ENCODE data around the gene TDRD10.
A peak's percentile ranks its signal among the peaks of the same experiment; 100 is the strongest.
"Not testable (repeated sequence)": the region's sequence is repeated elsewhere in the genome, so short reads cannot be mapped to it uniquely, and the experiment has no call there.

The TDRD10 gene

GRCh38 chr1:154479764-154480421 lies 22.1 kb upstream of the TDRD10 start:
- DNase-seq (ENCODE audit: low spot score), result peak; percentile 87

GRCh38 chr1:154481053-154481452 lies 21.0 kb upstream of the TDRD10 start:
- no peak for DNase-seq (ENCODE audit: low spot score)

- DNase-seq (ENCODE audit: low spot score), result no peak
These were observed 17.8 kb upstream of the TDRD10 start for GRCh38 chr1:154483941-154484803.

GRCh38 chr1:154485106-154485505 lies 16.9 kb upstream of the TDRD10 start:
- no peak for DNase-seq (ENCODE audit: low spot score)

- no peak for DNase-seq (ENCODE audit: low spot score)
These were observed 16.0 kb upstream of the TDRD10 start for GRCh38 chr1:154485910-154486496.

GRCh38 chr1:154486756-154487155 lies 15.3 kb upstream of the TDRD10 start:
- DNase-seq (ENCODE audit: low spot score), result not testable (repeated sequence)

GRCh38 chr1:154488922-154489321 lies 13.1 kb upstream of the TDRD10 start:
- DNase-seq (ENCODE audit: low spot score), result no peak

GRCh38 chr1:154489695-154490274 lies 12.2 kb upstream of the TDRD10 start:
- no peak for DNase-seq (ENCODE audit: low spot score)

GRCh38 chr1:154490317-154490716 lies 11.7 kb upstream of the TDRD10 start:
- no peak for DNase-seq (ENCODE audit: low spot score)

- DNase-seq (ENCODE audit: low spot score), result no peak
These were observed 9.9 kb upstream of the TDRD10 start for GRCh38 chr1:154492115-154492514.

GRCh38 chr1:154493276-154493675 lies 8.7 kb upstream of the TDRD10 start:
- DNase-seq (ENCODE audit: low spot score), result no peak

- no peak for DNase-seq (ENCODE audit: low spot score)
These were observed 6.3 kb upstream of the TDRD10 start for GRCh38 chr1:154495496-154496273.

GRCh38 chr1:154496383-154496782 lies 5.6 kb upstream of the TDRD10 start:
- no peak for DNase-seq (ENCODE audit: low spot score)

- no peak for DNase-seq (ENCODE audit: low spot score)
These were observed 4.8 kb upstream of the TDRD10 start for GRCh38 chr1:154497026-154497806.

- DNase-seq (ENCODE audit: low spot score), result no peak
These were observed 2.6 kb upstream of the TDRD10 start for GRCh38 chr1:154499446-154499845.

- DNase-seq (ENCODE audit: low spot score), result no peak
These were observed 1.5 kb upstream of the TDRD10 start for GRCh38 chr1:154500533-154500932.

- no peak for DNase-seq (ENCODE audit: low spot score)
These were observed 475 bp upstream of the TDRD10 start for GRCh38 chr1:154501423-154502065.

- no peak for DNase-seq (ENCODE audit: low spot score)
These were observed 711 bp downstream of the TDRD10 start for GRCh38 chr1:154502744-154503115.

- no peak for DNase-seq (ENCODE audit: low spot score)
These were observed 1.9 kb downstream of the TDRD10 start for GRCh38 chr1:154503898-154504297.

GRCh38 chr1:154512760-154513159 lies 10.7 kb downstream of the TDRD10 start:
- no peak for DNase-seq (ENCODE audit: low spot score)

Measured in AG08396 (cell line).